Activated CD8-positive, alpha-beta memory T cell treated with anti-CD3 and anti-CD28 coated beads for 48 hours (primary cell): ENCODE results near the gene NRG2.
A peak's percentile ranks its signal among the peaks of the same experiment; 100 is the strongest.

Experiments used
- DNase-seq, 3 experiments: peaks; one replicate each; pipeline ENCODE4 v3.0.0-alpha.2; 2020; ENCODE audit warnings: low read depth in 2 of 3, low spot score in 2 of 3

The NRG2 gene

DNA sequence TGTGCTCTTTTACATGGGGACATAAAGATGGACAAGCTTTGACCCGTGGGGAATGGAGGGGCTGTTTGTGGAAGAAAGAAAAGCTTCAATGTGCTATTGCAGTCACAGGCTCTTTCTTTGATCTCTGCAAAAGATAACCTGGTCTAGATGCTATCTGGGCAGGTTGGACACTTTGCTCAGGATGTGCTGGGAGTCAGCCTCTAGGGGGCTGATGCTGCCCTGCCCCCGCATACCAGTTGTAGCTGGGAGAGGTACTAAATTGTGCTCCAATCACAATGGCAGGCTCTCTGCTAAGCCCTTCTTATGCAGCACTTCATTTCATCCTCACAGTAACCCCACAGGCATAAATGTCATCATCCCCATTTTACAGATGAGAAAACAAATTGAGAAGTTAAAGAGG is 180.3 kb downstream of the NRG2 start:
- DNase-seq: no peak

DNA sequence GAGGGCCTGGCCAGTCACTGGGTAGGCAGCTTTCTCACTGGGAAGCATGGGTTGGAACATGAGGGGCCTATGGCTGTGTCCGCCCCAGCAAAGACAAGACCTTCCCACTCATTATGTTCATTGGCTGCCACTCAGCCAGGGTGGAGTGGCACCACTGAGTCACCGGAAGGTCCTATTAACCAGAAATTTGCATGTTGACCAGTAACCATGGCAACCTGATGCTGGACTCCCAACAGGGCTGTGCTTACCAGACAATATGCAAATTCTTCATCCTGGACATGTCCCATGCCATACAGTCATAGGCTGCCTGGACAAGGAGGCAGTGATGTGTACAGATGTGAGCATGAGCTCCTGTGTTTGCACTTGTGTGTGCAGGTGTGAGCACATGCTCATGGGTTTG is 180.8 kb downstream of the NRG2 start:
- no peak for DNase-seq

DNA sequence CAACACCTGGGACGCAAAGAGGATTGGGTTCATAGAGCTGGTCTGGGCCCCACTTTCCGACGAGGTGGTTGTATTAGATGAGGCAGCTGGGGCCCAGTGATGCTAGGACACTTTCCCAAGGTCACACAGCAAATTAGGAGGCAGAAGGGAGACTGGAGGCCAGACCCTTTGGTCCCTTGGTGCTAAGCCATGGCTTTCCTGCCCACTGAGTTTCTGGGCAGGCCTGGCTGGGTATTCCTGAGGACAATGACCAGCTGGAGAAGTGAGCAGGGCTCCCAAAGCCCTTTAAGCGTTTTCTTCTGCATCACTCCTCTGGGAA is 181.3 kb downstream of the NRG2 start:
- no peak for DNase-seq

DNA sequence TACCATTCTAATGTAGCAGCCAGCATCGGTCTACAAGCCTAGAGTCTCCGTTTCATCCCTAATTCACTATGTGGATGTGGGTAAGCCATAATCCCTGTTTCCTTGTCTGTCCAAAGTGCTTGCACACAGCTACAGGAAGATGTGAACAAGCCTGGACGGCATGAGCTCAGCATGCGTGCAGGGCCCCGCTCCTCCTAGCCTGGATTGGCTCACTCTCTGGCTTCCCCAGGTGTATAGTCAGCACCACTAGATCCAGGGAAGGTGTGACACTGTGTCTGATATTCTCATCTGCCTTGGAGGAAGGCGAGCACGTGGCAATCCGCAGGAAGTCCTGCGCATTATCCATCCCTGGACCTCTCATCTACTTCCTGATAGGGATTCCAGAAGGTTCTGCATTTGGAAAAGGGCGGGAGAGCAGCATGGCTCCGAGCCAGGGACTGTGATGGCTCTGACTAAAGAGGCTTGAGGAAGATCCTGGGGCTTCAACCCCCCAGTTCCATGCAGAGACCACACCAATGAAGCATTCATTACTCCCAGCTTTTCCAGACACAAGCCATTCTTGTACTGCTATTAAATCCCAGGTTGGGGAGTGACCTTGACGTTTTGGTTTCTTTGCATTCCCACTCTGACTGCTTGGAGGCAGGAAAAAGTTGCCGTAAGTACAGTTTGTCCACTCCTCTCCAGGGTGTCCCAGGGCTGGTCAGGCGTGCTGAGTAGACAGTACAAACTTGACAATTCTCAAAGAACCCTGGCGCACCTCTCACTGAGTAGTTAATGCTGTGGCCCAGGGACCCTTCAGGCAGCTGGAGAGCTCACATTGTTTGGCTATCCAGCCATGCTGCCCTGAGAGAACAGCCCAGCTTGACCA is 181.8 kb downstream of the NRG2 start:
- no peak for DNase-seq

DNA sequence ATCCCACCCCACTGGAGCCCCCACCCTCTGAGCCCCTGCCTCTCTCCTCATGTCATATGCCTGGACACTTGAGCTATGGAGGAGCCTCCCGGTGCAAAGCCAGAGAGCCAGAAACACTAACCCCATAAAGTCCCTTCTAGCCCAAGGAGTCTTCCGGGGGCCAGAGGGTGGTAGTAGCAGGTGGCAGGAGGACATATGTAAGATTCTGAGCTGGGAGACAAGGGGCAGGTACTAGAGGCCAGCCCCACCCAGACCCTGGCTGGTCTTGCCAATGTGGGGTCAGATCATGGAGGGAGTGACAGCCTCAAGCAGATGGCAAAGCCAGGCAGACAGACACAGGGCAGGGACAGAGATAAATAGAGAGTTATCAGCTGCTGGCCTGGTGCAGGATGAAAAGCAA is 184.1 kb downstream of the NRG2 start:
- DNase-seq: no peak

DNA sequence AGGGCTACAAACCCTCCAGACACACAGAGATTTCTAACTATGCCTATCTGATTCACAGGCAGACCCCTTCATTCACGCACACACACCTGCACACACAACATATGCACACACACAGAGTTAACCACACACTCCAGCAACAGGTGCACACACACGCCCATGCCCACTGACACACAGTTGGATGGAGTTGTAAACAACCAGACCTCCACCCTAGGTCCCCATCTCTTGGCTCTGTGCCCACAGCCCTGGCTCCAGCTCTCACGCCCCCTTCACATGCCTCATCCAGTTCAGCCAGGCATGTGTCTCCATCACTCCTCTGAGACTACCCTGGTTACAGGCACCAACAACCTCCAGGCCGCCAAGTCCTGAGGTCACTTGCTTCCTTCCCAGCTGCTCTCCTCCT is 186.4 kb downstream of the NRG2 start:
- DNase-seq: no peak

DNA sequence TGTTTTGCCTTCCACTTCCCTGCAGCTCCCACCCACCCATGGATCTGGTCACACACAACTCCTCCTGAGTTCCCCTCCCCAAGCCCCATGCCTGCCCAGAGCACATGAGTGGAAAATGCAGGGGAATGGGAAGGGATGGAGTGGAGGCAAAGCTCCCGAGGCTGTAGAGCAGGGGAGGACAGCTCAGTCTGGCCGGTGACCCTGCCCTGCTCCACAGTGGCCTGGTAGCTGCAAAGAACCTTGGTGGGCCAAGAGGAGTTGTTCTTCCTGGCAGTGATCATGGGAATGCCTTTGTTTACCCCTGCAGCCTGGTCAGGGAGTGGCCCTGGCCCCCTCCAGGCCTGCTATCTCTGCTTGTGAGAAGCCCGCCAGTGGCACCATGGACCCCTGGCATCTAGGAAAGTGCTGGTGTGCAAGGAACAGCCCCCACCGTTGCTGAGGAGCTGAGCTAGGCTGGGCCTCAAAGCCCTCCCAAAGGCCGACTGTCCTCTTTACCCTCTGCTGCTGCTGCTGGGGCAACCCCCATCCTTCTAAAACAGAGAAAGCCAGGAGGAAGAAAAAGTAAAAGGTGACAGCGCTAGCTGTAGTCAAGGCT is 187.1 kb downstream of the NRG2 start:
- DNase-seq: no peak

DNA sequence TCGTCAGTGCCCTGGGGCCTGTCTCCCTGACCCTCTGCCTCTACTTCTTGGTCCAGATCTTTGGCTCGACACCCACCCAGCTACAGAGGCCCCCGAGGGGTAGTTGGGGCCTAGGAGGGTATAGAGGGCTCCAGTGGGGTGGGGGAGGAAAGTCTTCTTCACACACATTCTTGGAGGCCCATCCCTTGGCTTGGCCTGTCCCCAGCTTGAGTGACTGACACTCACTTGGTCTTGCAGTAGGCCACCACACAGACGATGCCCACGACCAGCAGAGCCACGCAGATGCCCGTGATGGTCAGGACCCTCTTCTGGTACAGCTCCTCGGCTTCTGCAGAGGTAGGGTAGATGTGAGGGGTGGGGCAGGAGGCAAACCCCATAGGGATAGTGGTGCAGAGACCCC is 187.6 kb downstream of the NRG2 start:
- no peak for DNase-seq

DNA sequence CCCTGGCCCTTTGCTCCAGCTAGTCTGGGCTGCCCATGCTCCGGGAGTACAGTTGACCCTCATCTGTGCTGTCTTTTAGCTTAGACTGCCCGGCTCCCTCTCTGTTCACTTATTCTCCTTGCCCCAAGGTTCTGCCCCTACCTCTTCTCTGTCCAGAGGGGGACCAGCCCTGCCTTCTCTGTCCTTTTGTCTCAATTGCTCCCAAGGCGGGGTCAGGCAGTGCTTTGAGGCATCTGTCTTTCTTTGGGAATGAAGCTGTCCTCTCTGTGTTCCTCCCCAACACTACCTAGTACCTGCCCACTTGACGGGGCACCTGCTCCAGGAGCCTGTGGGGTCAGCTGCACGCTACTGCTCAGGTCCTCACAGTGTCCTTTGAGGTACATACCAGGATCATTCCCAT is 188.1 kb downstream of the NRG2 start:
- no peak for DNase-seq

DNA sequence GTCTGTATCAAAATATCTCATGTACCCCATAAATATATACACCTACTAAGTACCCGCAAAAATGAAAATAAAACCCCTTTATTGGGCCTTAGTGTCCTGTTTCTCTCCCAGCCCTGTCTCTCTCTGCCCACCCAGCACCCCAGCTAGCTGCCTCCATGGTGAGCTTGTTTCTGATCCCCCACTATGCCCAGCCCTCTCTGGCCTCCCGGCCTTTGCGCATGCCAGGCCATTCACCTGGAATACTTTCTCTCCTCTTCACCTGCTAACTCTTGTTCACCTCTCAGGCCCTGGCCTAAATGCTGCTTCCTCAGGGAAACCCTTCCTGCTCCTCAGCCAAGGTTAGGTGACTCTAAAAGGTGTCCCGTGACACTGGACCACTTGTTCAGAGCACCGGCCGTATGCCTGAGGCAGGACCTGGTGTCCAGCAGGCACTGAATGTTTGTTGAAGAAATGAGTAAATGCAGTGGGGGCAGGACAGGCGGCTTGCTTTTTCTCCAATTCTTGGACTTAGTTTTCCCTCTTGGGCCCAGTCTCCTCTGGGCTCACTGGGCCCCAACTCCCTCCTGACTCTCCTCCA is 189.0 kb downstream of the NRG2 start:
- no peak for DNase-seq

DNA sequence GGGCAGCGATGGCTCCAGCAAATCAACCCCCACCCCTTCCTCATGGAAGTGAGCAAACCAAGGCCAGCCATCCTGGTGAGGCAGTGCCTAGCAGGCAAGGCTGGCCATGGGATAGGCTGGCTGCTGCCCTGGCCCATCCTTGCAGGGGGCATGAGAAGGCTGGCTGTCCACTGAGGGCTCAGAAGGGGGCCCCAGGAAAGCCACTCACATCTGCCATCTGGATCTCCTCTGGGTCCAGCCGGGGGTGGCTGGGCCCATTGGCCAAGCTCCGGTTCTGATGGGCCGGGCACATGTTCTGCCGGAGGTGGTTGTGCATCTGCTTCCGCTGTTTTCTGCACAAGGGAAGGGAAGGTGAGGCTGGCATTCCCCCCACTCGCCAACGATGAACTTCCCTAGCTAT is 190.4 kb downstream of the NRG2 start:
- DNase-seq: no peak

DNA sequence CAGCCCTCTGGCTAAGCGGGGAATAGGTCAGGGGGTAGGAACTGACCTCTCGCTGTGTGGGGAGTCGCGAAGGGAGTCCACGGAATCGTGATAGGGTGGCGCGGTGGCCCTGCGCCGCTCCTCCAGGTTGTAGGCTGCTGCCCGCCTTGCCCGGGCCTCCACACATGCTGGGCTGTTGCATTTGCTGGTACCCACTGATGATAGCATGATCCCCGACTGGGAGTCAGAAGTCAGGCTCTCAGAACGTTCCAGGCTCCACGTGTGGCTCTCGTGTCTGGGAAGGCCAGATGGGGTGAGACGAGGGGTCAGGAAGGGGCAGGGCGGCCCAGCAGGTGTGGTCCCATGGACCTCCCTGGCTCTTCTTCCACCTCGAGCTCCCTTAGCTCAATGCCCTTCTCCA is 191.5 kb downstream of the NRG2 start:
- no peak for DNase-seq

DNA sequence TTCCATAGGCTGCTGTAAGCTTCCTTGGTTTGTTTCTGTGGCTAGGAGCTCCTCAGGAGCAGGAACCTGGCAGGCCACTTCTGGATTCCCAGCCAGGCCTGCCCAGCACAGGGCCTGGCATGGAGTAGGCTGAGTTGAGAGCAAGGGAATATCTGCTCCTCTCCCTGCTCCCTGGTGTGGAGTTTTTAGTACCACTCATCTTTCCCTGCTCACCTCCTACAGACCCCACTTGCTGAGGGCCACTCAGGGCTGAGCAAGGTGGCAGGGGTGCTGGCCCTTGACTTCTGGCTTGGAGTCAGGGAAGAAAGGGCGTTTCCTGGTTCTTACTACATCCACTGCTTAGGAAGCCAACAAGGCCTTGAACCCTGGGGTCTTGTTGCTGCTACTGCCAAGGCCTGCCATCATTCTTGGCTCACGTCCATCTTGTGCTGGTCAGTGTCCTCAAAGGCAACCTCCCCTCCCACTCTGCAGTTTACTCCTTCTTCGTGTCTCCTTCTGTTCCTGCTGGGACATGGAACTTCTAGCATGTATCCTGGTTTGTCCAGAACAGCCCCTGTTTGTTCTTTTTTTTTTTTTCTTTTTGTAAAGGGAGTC is 192.6 kb downstream of the NRG2 start:
- no peak for DNase-seq

DNA sequence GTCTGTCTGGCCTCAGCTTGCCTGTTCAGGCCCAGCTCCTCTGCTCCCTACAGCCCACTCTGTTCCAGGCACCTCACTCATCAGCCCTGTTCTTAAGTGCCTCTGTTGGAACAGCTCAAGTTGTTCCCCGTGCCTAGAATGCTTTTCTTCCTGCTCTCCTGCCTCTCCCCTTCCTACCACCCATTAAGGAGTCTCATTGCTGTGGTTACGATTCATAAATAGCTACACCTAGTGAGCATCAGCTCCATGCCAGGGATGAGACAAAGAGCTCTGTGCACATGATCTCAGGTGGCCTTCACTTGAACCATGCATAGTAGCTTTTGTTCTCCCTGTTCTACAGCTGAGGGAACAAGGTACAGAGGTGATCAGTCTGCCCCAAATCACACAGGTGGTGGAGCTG is 193.2 kb downstream of the NRG2 start:
- DNase-seq: no peak

DNA sequence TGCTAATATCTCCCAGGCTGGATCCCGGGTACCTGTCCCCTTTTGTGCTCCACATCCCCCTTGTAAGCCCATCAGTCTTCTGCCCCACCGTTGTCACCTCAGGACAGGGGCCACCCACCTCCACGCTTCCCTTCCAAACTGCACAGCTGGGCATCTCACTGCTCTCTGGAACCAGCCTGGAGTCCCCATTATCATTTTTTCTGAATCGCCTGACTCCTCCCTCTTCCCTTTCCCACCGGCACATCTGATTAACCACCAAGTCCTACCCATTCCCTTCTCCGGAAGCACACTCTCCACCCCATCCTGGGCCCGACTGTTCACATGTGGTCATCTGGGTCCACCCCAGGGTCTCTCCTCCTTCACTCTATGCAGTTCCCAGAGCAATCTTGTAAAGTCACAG is 193.6 kb downstream of the NRG2 start:
- no peak for DNase-seq

DNA sequence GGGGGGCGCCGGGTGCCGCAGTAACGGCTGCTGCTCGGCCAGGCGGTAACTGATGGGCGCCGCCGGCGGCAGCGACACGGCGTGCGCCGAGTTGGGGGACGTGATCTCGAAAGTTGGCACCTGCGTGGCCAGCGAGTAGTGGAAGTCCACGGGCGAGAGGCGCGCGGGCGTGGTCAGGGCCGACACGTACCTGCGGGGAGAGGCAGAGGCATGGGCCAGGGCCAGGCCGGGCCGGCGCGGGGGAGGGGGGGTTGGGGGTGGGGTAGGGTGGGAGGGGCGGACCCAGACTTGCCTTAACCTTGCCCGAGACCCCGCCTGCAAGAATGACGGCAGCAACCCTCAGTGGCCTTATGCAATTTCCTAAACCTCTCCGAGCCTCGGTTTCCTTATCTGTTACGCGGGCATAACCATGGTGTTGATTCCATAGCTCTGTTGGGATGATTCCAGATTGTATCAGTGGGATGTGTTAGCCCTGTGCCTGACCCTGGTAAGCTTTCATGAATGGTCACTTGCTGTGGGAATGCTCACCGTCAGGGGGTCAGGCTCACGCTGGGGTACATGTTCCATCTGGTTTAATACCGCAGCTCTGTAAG is 194.5 kb downstream of the NRG2 start:
- DNase-seq: no peak

DNA sequence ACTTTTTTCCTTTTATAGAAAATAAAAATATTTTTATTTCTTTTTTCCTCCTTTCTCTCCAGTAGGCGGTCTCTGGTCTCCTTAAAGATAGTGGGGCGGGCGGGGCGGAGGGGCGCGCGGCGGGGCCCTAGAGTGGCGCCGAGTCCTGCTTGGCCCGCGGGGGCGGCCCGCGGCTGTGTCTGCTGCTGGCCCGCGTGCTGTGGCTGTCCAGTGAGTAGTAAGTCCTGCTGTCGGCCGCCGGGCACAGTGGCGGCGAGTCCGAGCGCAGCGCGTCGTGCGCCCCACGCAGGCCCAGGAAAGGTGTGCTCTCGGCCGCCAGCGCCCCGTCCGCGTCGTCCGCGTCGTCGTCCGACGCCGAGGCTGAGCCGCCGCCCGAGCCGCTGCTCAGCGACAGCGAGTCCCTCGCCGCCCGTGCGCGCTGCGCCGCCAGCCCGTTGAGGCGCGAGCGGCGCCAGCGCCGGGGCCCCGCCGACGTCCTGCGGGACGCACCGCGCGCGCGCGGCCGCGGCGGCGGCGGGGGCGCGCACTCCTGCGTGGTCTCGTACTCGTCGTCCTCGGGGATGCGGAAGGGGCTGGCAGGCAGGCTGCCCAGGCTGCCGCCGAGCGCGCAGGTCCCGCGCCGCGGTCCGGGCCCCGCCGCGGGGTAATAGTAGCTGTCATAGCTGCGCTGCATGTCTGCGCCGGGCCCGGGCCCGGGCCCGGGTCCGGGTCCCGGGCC is 195.2 kb downstream of the NRG2 start:
- DNase-seq: peak; percentile 32 to 57 (median 45)

DNA sequence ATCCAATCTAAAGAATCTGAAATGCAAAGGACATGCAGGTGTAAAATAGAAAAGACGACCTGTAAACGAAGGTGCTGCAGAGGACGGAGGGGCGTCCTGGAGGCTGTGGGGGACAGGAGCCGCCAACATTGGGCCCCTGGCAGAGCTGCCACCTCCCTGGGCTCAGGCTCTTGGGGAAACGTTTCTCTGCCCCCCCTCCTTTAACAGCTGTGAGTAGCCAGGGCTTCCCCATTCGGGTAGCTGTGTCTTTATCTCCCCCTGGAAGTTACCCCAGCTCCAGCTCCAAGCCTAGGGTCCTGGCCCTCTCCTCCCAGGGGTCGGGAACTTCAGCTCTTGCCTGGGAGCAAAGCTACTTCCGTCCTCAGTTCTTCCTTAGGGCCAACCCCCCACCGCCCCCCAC is 196.0 kb downstream of the NRG2 start:
- DNase-seq: no peak

DNA sequence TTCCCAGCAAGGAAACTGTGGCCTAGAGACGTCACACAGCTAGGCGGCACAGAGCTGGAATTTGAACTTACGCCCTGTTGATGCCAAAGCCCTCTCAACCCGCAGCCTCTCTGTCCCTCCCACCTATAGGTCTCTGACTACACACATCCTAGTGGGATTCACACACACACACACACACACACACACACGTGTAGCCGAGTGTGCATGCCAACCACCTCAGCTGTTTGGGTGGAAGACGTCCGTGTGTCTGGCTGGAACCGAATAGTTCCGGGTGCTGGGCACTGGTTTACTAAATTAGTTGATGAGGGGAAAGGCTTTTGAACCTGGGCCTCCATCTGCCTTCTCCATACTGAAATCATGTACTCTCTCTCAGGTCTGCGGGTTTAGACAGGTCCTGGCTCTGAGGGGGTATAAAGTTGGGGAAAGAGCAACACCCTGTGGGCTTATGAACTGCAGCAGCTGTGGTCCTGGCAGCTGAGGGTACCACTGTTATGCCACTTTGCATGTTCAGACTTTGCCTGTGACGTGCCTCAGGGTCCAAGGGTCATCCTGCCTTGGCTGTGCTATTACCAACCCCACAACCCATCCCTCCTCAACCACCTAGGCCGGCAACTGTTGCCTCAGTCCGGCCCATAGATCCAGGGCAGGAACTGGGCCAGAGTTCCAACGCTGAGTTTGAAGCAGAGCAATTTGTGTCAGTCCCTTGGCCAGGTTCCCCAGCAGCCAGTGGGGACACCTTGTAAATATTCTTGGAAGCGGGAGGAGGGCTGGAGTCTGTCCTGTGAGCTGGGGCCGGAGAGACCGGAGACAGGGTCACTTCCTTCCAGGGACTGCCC is 197.0 kb downstream of the NRG2 start:
- no peak for DNase-seq

DNA sequence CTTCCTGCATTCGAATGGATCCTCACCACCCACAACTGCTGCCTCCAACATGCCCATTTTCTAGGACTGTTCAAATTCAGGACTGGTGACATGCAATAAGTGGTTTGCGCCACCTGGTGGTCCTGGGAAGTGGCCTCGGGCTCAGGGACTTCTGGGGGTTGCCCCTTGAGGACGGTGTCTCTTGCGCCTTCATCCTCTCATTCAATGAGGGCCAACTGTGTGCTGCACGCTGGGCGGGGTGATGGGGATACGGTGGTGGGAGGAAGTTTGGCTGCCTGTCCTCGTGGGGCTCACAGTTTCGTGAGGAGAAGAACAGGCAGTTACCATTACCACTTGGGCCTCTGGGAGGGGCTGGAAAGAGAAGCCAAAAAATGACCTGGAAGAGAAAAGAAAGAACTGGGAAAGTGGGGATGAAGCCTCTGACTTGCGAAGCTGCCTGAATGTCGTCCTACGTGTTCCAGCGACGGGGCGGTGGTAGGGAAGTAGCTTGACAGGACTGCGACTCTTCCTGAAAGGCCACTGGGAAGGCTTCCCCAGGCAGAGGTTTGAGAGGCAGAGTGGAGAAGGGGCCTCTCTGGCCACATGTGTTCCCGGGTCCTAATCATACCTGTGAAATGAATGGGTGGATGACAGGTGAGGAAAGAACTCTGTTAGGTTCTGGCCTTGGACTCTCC is 198.5 kb downstream of the NRG2 start:
- DNase-seq: peak; percentile 48 to 60 (median 55)
